ENCODE data around the gene DLX2.

Gene DLX2

GRCh38 chr2:172049567-172050120, 53.1 kb downstream of the DLX2 start:
- no peak for DNase-seq

Measured in activated effector memory CD4-positive, alpha-beta T cell treated with Interleukin-2 at 50 U/mL for 16 hours (primary cell).